HepG2 (cell line): ENCODE data around the gene NR2F1. TPM values are rescaled to one million over a fixed set of nuclear protein-coding genes. Genes with fewer than 3 reads are reported as not detected.
A peak's percentile ranks its signal among the peaks of the same experiment; 100 is the strongest.

Experiments
- ATAC-seq: fragments of 200-7000 bp; cut with Tn5 transposase; 3 replicates; pipeline ENCODE4 v1.9.1; 2020; ENCODE audit warnings: mild to moderate bottlenecking, moderate library complexity
- BruUV-seq: library from RNA; stranded (reverse); fragments of 400-500 nt; replicated peaks from 2 replicates; lab custom pipeline; 2021; lab: Mats Ljungman, UMichigan
- CTCF ChIA-PET: fragments of 300-600 bp; formaldehyde crosslinking; extraction: SDS; loops from one replicate; lab custom pipeline; 2021; ENCODE audit warnings: low total read pairs, inconsistent platforms, low intra/inter-chr PET ratio; lab: Yijun Ruan, JAX
- POLR2A ChIA-PET: fragments of 350-600 bp; sonication (Branson Sonifier 250); formaldehyde crosslinking; loops from one replicate; lab custom pipeline; 2020; ENCODE audit warnings: antibody characterized with exemption, inconsistent platforms; lab: Yijun Ruan, JAX
- DNase-seq: peaks from one replicate; pipeline ENCODE4 v3.0.0-alpha.2; 2015; ENCODE audit warnings: low spot score
- FAIRE-seq: peaks from 3 replicates; lab custom pipeline; 2011; peaks lifted over from hg19 to GRCh38; lab: Jason Lieb, UNC
- H2AFZ ChIP-seq: one replicate; pipeline ENCODE4 v1.6.1; 2011; ENCODE audit warnings: low read length, inconsistent platforms
- H3K27ac ChIP-seq: fragments of 300-600 bp; 3 replicates; pipeline ENCODE4 v1.8.0; 2011; ENCODE audit warnings: mixed run types, mild to moderate bottlenecking, mixed read lengths, low read length, inconsistent platforms; ENCODE audit not compliant: insufficient read depth; ENCODE audit errors: extremely low read length
- H3K27me3 ChIP-seq, 2 experiments: fragments of 200-600 bp in 1 of 2; 2 replicates in 1 of 2; 3 replicates in 1 of 2; pipeline versions ENCODE4 v1.6.0 to v1.8.0; 2011; ENCODE audit warnings: low read length in 2 of 2, mild to moderate bottlenecking in 2 of 2, moderate library complexity in 2 of 2, inconsistent platforms in 1 of 2; ENCODE audit not compliant: insufficient read depth in 2 of 2, control insufficient read depth in 1 of 2
- H3K36me3 ChIP-seq, 2 experiments: fragments of 200-600 bp in 1 of 2; replicated peaks in 1 of 2; 2 replicates in 1 of 2; 3 replicates in 1 of 2; pipeline versions ENCODE4 v1.5.1 to v1.8.0; 2011; ENCODE audit warnings: low read length in 2 of 2, inconsistent platforms in 1 of 2; ENCODE audit not compliant: insufficient read depth in 2 of 2, control insufficient read depth in 1 of 2
- H3K4me1 ChIP-seq: 2 replicates; pipeline ENCODE4 v1.5.1; 2012; ENCODE audit warnings: low read length, inconsistent platforms; ENCODE audit not compliant: insufficient read depth
- H3K4me2 ChIP-seq: 2 replicates; pipeline ENCODE4 v1.6.0; 2011; ENCODE audit warnings: low read depth, low read length, inconsistent platforms
- H3K4me3 ChIP-seq, 3 experiments: fragments of 200-600 bp in 1 of 3; sonication (generic), shearing (Covaris generic) in 1 of 3; replicated peaks in 1 of 3; 2 replicates each; pipeline ENCODE4 v1.5.1; 2011 to 2016; ENCODE audit warnings: low read length in 3 of 3, inconsistent platforms in 2 of 3, low read depth in 2 of 3, mild to moderate bottlenecking in 2 of 3, control low read depth in 1 of 3, mixed read lengths in 1 of 3; ENCODE audit not compliant: insufficient read depth in 1 of 3
- H3K79me2 ChIP-seq: one replicate; pipeline ENCODE4 v1.6.1; 2011; ENCODE audit warnings: low read length, inconsistent platforms; ENCODE audit not compliant: insufficient read depth
- H3K9ac ChIP-seq: 2 replicates; pipeline ENCODE4 v1.6.0; 2011; ENCODE audit warnings: mild to moderate bottlenecking, low read depth, low read length, inconsistent platforms; ENCODE audit not compliant: insufficient read depth
- H3K9me3 ChIP-seq: 2 replicates; pipeline ENCODE4 v1.5.1; 2012; ENCODE audit warnings: mild to moderate bottlenecking, low read length
- H4K20me1 ChIP-seq: 2 replicates; pipeline ENCODE4 v1.6.0; 2011; ENCODE audit warnings: inconsistent platforms, mild to moderate bottlenecking, low read length, moderate library complexity; ENCODE audit not compliant: insufficient read depth
- BCL6 ChIP-seq: IDR thresholded peaks from 2 replicates; pipeline ENCODE4 v1.6.1; 2016; ENCODE audit warnings: missing genetic modification reagents, missing compliant biosample characterization
- BHLHE40 ChIP-seq: IDR thresholded peaks from 2 replicates; pipeline ENCODE4 v1.6.1; 2011; ENCODE audit warnings: low read length, improper control_type of control experiment
- BRF2 ChIP-seq: sonication (generic); formaldehyde crosslinking; IDR thresholded peaks from 2 replicates; pipeline ENCODE4 v1.8.1; 2022; ENCODE audit warnings: mild to moderate bottlenecking, missing genetic modification reagents
- CC2D1A ChIP-seq: sonication (generic); formaldehyde crosslinking; IDR thresholded peaks from 2 replicates; pipeline ENCODE4 v1.8.1; 2023; ENCODE audit warnings: mild to moderate bottlenecking, missing genetic modification reagents
- IKZF1 ChIP-seq: fragments of 450-650 bp; IDR thresholded peaks from 2 replicates; pipeline ENCODE4 v1.7.1; 2016
- SYNCRIP ChIP-seq: fragments of 200-400 bp; formaldehyde crosslinking; IDR thresholded peaks from 2 replicates; pipeline ENCODE4 v1.6.1; 2018; ENCODE audit warnings: mild to moderate bottlenecking, low read depth, low read length; ENCODE audit not compliant: insufficient read depth
- XBP1 ChIP-seq: sonication (generic); formaldehyde crosslinking; IDR thresholded peaks from 2 replicates; pipeline ENCODE4 v1.5.0; 2020; ENCODE audit warnings: missing genetic modification reagents
- WGBS: methylation state at CpG from one replicate; pipeline ENCODE4 v1.1.6; 2017; ENCODE audit warnings: low lambda C conversion rate; 5-methylcytosine and 5-hydroxymethylcytosine counted together
- in situ Hi-C: cut with HindIII; loops from 2 replicates; pipeline ENCODE4 v1.10.0; 2017; ENCODE audit warnings: low pct_unique_long_range_greater_than_20kb; ENCODE audit not compliant: extremely low pct_ligation_motif_present
- intact Hi-C: fragments of 100-400 bp; cut with micrococcal nuclease; formaldehyde crosslinking; loops from one replicate; pipeline ENCODE4 v1.10.0; 2022; ENCODE audit not compliant: unreplicated experiment
- polyA plus RNA-seq, 8 experiments: library from polyadenylated mRNA; depleted of rRNA in 3 of 8; stranded (reverse) in 7 of 8; unstranded in 1 of 8; fragments of >200 nt; fragmentation: Illumina TruSeq in 4 of 8; extraction: Trizol in 4 of 8; gene quantifications; 2 replicates each; pipeline versions ENCODE4 v1.2.1 to v1.2.3, GENCODE V29; 2011 to 2016; ENCODE audit warnings: low read depth in 4 of 8, missing spikeins in 1 of 8, mixed read lengths in 1 of 8; ENCODE audit not compliant: insufficient read depth in 1 of 8
- total RNA-seq, 5 experiments: library from RNA; depleted of rRNA; stranded (reverse); fragments of >200 nt; fragmentation: Illumina TruSeq; extraction: Trizol; gene quantifications; 2 replicates each; pipeline ENCODE4 v1.2.3, GENCODE V29; 2016; ENCODE audit warnings: low read depth in 1 of 5

Gene NR2F1
- total and polyA plus RNA-seq, 2 of the 13 experiments (the other 11 are each of a cell fraction or from before 2014, with no cell fraction given), result 17.1 to 59.7 TPM

GRCh38 chr5:93599399-93600120 is 16.5 kb downstream of the NR2F1 start (continued):
- TF ChIP-seq BRF2 (no peak), IKZF1 (no peak), BCL6 (no peak), CC2D1A (CRISPR knock-in tag) (no peak), SYNCRIP (no peak)

GRCh38 chr5:93600409-93601070 is 17.5 kb downstream of the NR2F1 start:
- Histone ChIP-seq H3K4me1 (peaks cover 31% of the 10 kb centered on the region), H3K9me3 (no peaks in the 10 kb centered on the region), H3K9ac (no peak overlapping the region), H3K27ac (no peak overlapping the region), H3K79me2 (no peaks in the 10 kb centered on the region), H3K27me3 (peaks cover 2 to 38% of the 10 kb centered on the region in 2 experiments; a peak in 4 of 5 replicates), H3K36me3 (no peaks in the 10 kb centered on the region), H3K4me2 (0 out of 2 replicates have a peak overlapping the region, but pooled peaks have one; percentile 69), H2AFZ (no peak overlapping the region), H3K4me3 (no peak overlapping the region), H4K20me1 (no peaks in the 10 kb centered on the region)
- ChIA-PET POLR2A (no interaction called here), CTCF (no interaction called here)
- DNase-seq (no peak), ATAC-seq (no peak), FAIRE-seq (no peak)
- BruUV-seq, result no TSS peak
- intact Hi-C loops, result no loop called here
- in situ Hi-C loops, result no loop called here
- TF ChIP-seq BHLHE40 (peak; percentile 47; the same call in 1 of the 2 replicates), XBP1 (no peak)
- 33% methylated on average over 8 of the region's 8 CpGs for WGBS
